Mammary epithelial cell (primary cell): ENCODE data around the gene CHSY1.
A peak's percentile ranks its signal among the peaks of the same experiment; 100 is the strongest.

Experiments
- CTCF ChIP-seq, 2 donors: IDR thresholded peaks in 1 of 2; conservative IDR thresholded peaks in 1 of 2; 2 replicates each; pipeline ENCODE4 v1.5.1; 2011 to 2012; ENCODE audit warnings: inconsistent platforms in 2 of 2, low read length in 2 of 2, mild to moderate bottlenecking in 2 of 2, control low read depth in 1 of 2, low read depth in 1 of 2; ENCODE audit not compliant: insufficient read depth in 1 of 2; ENCODE audit errors: extremely low read depth in 1 of 2
- EZH2 ChIP-seq: IDR thresholded peaks from 2 replicates; pipeline ENCODE4 v1.6.1; 2012; ENCODE audit warnings: low read length, inconsistent platforms, borderline replicate concordance

DNA sequence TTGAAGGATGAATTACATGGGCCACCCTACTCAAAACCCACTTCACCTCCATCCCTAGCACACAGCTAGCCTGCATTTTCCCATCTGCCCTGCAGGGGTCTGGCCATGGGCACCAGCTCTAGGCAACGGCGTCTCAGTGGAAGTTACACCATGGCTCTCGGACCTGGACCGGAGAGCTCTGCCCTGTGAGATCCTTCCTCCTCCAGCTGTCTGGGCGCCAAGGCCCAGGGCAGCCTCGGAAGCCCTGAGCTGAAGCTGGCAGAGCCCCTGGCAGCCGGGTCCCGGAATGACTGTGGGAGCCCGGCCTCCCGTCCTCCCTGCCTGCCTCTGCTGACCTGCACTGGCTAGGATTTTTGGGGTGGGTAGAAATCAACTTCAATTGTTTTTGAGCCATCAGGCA is 98.9 kb downstream of the CHSY1 start:
- TF ChIP-seq CTCF (conservative IDR thresholded peaks at IDR 0.05 in 1 of 2, IDR thresholded peaks at IDR 0.05 in 1 of 2; ENCODE audit: extremely low read depth in 1 of 2, insufficient read depth in 1 of 2, low read depth in 1 of 2, low read length in 2 of 2) (peak; percentile 25 to 27), EZH2 (no peak)
